Measurements from ENCODE around the gene MEX3B.
"Not testable (repeated sequence)": the region's sequence is repeated elsewhere in the genome, so short reads cannot be mapped to it uniquely, and the experiment has no call there.

Gene MEX3B

GRCh38 chr15:82028163-82028562 is 17.7 kb downstream of the MEX3B start:
- not testable (repeated sequence) for H3K27me3 ChIP-seq (ENCODE audit: control insufficient read depth in 1 of 2, insufficient read depth in 2 of 2, low read length in 2 of 2); H3K4me3 ChIP-seq (ENCODE audit: low read depth in 1 of 2, low read length in 2 of 2); H3K9me3 ChIP-seq (ENCODE audit: low read length); H3K36me3 ChIP-seq (ENCODE audit: insufficient read depth, low read length); H3K4me1 ChIP-seq (ENCODE audit: insufficient read depth, low read length); H3K27ac ChIP-seq (ENCODE audit: low read depth, low read length); H3K9ac ChIP-seq (ENCODE audit: low read length)

GRCh38 chr15:82021992-82022391 is 23.8 kb downstream of the MEX3B start:
- H3K4me1 ChIP-seq (ENCODE audit: insufficient read depth, low read length), result no peaks in the 10 kb centered on the region
- no peak overlapping the region for H3K4me3 ChIP-seq (ENCODE audit: low read depth in 1 of 2, low read length in 2 of 2)
- H3K9me3 ChIP-seq (ENCODE audit: low read length), result no peaks in the 10 kb centered on the region
- no peaks in the 10 kb centered on the region for H3K27me3 ChIP-seq (ENCODE audit: control insufficient read depth in 1 of 2, insufficient read depth in 2 of 2, low read length in 2 of 2)
- no peak overlapping the region for H3K27ac ChIP-seq (ENCODE audit: low read depth, low read length)
- no peak overlapping the region for H3K9ac ChIP-seq (ENCODE audit: low read length)
- H3K36me3 ChIP-seq (ENCODE audit: insufficient read depth, low read length), result no peaks in the 10 kb centered on the region

GRCh38 chr15:82020625-82021394 is 25.0 kb downstream of the MEX3B start:
- Histone ChIP-seq H3K9ac (ENCODE audit: low read length) (no peak overlapping the region), H3K4me1 (ENCODE audit: insufficient read depth, low read length) (no peaks in the 10 kb centered on the region), H3K9me3 (ENCODE audit: low read length) (no peaks in the 10 kb centered on the region), H3K27ac (ENCODE audit: low read depth, low read length) (no peak overlapping the region), H3K27me3 (ENCODE audit: control insufficient read depth in 1 of 2, insufficient read depth in 2 of 2, low read length in 2 of 2) (no peaks in the 10 kb centered on the region), H3K4me3 (ENCODE audit: low read depth in 1 of 2, low read length in 2 of 2) (no peak overlapping the region), H3K36me3 (ENCODE audit: insufficient read depth, low read length) (no peaks in the 10 kb centered on the region)

GRCh38 chr15:82018201-82018600 is 27.6 kb downstream of the MEX3B start:
- H3K4me3 ChIP-seq (ENCODE audit: low read depth in 1 of 2, low read length in 2 of 2), result no peak overlapping the region
- no peaks in the 10 kb centered on the region for H3K36me3 ChIP-seq (ENCODE audit: insufficient read depth, low read length)
- no peak overlapping the region for H3K9ac ChIP-seq (ENCODE audit: low read length)
- no peaks in the 10 kb centered on the region for H3K27me3 ChIP-seq (ENCODE audit: control insufficient read depth in 1 of 2, insufficient read depth in 2 of 2, low read length in 2 of 2)
- no peak overlapping the region for H3K27ac ChIP-seq (ENCODE audit: low read depth, low read length)
- H3K9me3 ChIP-seq (ENCODE audit: low read length), result no peaks in the 10 kb centered on the region
- H3K4me1 ChIP-seq (ENCODE audit: insufficient read depth, low read length), result no peaks in the 10 kb centered on the region

GRCh38 chr15:82017656-82018055 is 28.2 kb downstream of the MEX3B start:
- Histone ChIP-seq H3K9me3 (ENCODE audit: low read length) (no peaks in the 10 kb centered on the region), H3K4me1 (ENCODE audit: insufficient read depth, low read length) (no peaks in the 10 kb centered on the region), H3K36me3 (ENCODE audit: insufficient read depth, low read length) (no peaks in the 10 kb centered on the region), H3K9ac (ENCODE audit: low read length) (no peak overlapping the region), H3K4me3 (ENCODE audit: low read depth in 1 of 2, low read length in 2 of 2) (no peak overlapping the region), H3K27me3 (ENCODE audit: control insufficient read depth in 1 of 2, insufficient read depth in 2 of 2, low read length in 2 of 2) (no peaks in the 10 kb centered on the region), H3K27ac (ENCODE audit: low read depth, low read length) (no peak overlapping the region)

- no peaks in the 10 kb centered on the region for H3K36me3 ChIP-seq (ENCODE audit: insufficient read depth, low read length)
- H3K4me1 ChIP-seq (ENCODE audit: insufficient read depth, low read length), result no peaks in the 10 kb centered on the region
- no peak overlapping the region for H3K27ac ChIP-seq (ENCODE audit: low read depth, low read length)
- H3K4me3 ChIP-seq (ENCODE audit: low read depth in 1 of 2, low read length in 2 of 2), result no peak overlapping the region
- no peaks in the 10 kb centered on the region for H3K9me3 ChIP-seq (ENCODE audit: low read length)
- H3K9ac ChIP-seq (ENCODE audit: low read length), result no peak overlapping the region
- no peaks in the 10 kb centered on the region for H3K27me3 ChIP-seq (ENCODE audit: control insufficient read depth in 1 of 2, insufficient read depth in 2 of 2, low read length in 2 of 2)
Measured at GRCh38 chr15:82014989-82015388, 30.8 kb downstream of the MEX3B start.

GRCh38 chr15:82012908-82013307 is 32.9 kb downstream of the MEX3B start:
- Histone ChIP-seq H3K27me3 (ENCODE audit: control insufficient read depth in 1 of 2, insufficient read depth in 2 of 2, low read length in 2 of 2) (no peaks in the 10 kb centered on the region), H3K36me3 (ENCODE audit: insufficient read depth, low read length) (no peaks in the 10 kb centered on the region), H3K9me3 (ENCODE audit: low read length) (no peaks in the 10 kb centered on the region), H3K4me3 (ENCODE audit: low read depth in 1 of 2, low read length in 2 of 2) (no peak overlapping the region), H3K9ac (ENCODE audit: low read length) (no peak overlapping the region), H3K4me1 (ENCODE audit: insufficient read depth, low read length) (no peaks in the 10 kb centered on the region), H3K27ac (ENCODE audit: low read depth, low read length) (no peak overlapping the region)

- Histone ChIP-seq H3K9me3 (ENCODE audit: low read length) (no peaks in the 10 kb centered on the region), H3K27me3 (ENCODE audit: control insufficient read depth in 1 of 2, insufficient read depth in 2 of 2, low read length in 2 of 2) (no peaks in the 10 kb centered on the region), H3K4me3 (ENCODE audit: low read depth in 1 of 2, low read length in 2 of 2) (no peak overlapping the region), H3K27ac (ENCODE audit: low read depth, low read length) (no peak overlapping the region), H3K36me3 (ENCODE audit: insufficient read depth, low read length) (no peaks in the 10 kb centered on the region), H3K4me1 (ENCODE audit: insufficient read depth, low read length) (no peaks in the 10 kb centered on the region), H3K9ac (ENCODE audit: low read length) (no peak overlapping the region)
Measured at GRCh38 chr15:82005239-82005638, 40.6 kb downstream of the MEX3B start.

GRCh38 chr15:82003916-82004315 is 41.9 kb downstream of the MEX3B start:
- Histone ChIP-seq H3K36me3 (ENCODE audit: insufficient read depth, low read length) (no peaks in the 10 kb centered on the region), H3K4me1 (ENCODE audit: insufficient read depth, low read length) (no peaks in the 10 kb centered on the region), H3K9ac (ENCODE audit: low read length) (no peak overlapping the region), H3K27ac (ENCODE audit: low read depth, low read length) (no peak overlapping the region), H3K27me3 (ENCODE audit: control insufficient read depth in 1 of 2, insufficient read depth in 2 of 2, low read length in 2 of 2) (no peaks in the 10 kb centered on the region), H3K4me3 (ENCODE audit: low read depth in 1 of 2, low read length in 2 of 2) (no peak overlapping the region), H3K9me3 (ENCODE audit: low read length) (no peaks in the 10 kb centered on the region)

- not testable (repeated sequence) for H3K4me1 ChIP-seq (ENCODE audit: insufficient read depth, low read length); H3K27ac ChIP-seq (ENCODE audit: low read depth, low read length); H3K27me3 ChIP-seq (ENCODE audit: control insufficient read depth in 1 of 2, insufficient read depth in 2 of 2, low read length in 2 of 2); H3K9ac ChIP-seq (ENCODE audit: low read length); H3K36me3 ChIP-seq (ENCODE audit: insufficient read depth, low read length); H3K4me3 ChIP-seq (ENCODE audit: low read depth in 1 of 2, low read length in 2 of 2)
- H3K9me3 ChIP-seq (ENCODE audit: low read length), result peaks cover 12% of the 10 kb centered on the region
Measured at GRCh38 chr15:81995081-81995480, 50.7 kb downstream of the MEX3B start.

- Histone ChIP-seq H3K9me3 (ENCODE audit: low read length) (peaks cover 12% of the 10 kb centered on the region), H3K27ac (ENCODE audit: low read depth, low read length) (no peak overlapping the region), H3K4me3 (ENCODE audit: low read depth in 1 of 2, low read length in 2 of 2) (no peak overlapping the region), H3K27me3 (ENCODE audit: control insufficient read depth in 1 of 2, insufficient read depth in 2 of 2, low read length in 2 of 2) (no peaks in the 10 kb centered on the region), H3K9ac (ENCODE audit: low read length) (no peak overlapping the region), H3K4me1 (ENCODE audit: insufficient read depth, low read length) (no peaks in the 10 kb centered on the region), H3K36me3 (ENCODE audit: insufficient read depth, low read length) (no peaks in the 10 kb centered on the region)
Measured at GRCh38 chr15:81992523-81992922, 53.3 kb downstream of the MEX3B start.
